OCI-M2 (cell line): ENCODE results near the gene PTBP1.

Experiments
- DNase-seq: peaks from one replicate; lab custom pipeline; 2025; ENCODE audit not compliant: unreplicated experiment; lab: John Stamatoyannopoulos, UW

The PTBP1 gene

DNA sequence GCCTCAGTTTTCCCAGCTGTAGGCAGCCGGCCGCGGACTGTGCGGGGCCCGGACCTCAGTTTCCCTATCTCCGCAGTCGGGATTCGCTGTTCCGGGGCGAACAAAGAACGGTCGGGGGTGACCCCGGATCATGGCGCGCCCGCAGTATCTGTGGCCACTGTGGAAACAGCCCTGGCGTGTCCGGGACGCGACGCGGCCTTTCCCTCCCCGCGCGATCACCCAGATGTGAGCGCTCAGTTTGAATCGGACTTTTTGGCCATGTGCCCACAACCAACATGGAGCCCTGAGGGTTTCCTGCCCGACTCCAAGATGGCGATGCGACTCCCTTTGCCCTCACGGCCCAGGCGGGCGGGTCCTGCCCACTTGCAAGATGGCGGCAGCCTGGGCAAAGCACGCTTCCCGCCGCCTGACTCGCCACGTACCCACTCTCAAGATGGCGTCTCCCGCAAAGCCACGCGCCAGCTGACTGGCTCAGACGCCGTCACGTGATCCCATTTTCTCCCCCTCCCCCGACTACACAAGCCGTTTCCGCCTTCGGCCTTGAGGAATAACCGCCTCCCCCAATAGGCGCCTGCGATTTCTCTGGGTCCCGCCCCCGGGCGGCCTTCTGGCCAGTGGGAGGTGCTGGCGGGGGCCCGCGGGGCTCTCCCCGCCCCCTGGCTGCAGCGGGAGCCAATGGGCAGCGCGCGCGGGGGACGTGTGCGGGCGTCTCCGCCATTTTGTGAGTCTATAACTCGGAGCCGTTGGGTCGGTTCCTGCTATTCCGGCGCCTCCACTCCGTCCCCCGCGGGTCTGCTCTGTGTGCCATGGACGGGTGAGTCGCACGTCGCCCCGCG lies at the start of gene PTBP1:
PTBP1 (plus strand) TSS at position 761 of the 836 bp plus-strand sequence; CDS start at position 807, 46 bp downstream.
- DNase-seq = peak; percentile 84

DNA sequence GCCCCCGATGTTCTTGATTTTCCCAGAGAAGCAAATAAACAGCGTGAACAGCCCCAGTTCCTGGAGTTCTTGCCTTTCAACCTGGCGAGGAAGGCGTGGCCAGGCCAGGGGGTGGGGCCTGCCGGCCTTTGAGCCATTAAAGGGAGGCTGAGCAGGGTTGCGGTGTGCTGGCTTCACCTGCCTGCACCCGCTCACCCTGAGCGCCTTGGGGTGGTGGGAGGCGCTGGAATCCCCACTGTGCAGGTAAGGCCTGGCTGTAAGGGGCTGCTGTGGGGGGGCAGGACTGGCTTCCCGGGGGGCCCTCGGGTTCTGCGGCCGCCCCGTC lies 49.0 kb upstream of the PTBP1 start:
- no peak for DNase-seq

DNA sequence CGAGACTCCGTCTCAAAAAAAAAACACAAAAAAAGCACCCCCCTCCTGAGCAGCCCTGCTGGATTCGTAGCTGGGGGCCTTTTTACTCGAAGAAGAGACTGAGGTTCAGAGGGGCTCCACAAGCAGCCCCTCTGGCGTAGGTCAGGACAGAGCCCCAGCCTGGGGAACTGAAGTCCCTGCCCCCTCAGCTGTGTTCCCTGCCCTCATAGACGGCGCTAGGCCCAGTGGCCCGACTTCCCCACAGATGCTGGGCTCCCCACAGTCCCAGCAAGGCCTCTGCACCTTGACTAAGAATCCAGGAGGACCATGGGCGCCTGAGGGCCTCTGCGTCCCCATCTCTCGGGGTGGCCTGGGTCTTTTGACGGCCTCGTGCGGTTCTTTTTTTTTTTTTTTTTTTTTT lies 47.4 kb upstream of the PTBP1 start:
- no peak for DNase-seq

DNA sequence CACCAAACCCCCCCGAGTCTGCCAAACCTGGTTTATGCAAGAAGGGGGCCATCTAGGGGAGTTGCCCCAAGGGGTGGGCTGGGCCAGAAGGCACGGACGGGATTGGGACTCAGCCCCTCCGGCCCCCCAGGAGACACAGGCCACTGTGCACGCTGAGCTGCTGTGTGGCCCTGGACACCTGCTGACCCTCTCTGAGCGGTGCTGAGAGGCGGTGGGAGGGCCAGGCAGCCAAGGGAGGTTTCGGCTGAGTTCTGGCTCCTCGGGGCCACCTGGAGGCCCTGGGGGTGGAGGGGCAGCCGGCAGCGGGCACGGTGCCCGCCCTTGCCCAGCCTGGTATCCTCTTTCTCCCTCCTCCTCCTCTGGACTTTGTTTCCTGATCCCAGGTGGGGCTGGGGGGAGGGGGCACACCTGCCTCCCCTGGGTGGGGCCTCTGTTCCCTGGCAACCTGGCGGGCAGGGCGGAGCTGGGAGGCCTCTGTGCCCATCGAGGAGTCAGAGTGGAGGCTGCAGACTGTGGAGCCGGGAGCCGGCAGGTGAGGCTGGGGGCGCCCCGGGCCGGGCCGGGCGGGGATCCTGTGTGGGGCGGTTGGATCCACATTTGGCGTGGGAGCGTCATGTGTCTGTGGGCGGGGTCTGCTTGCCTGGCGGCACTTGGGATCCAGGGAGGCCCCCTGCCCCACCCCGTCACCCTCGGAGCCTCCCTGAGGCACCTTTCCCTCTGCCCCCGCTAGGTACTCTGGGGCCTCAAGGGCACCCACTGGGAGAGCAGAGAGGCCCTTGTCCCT lies 46.4 kb upstream of the PTBP1 start, which contains the start of gene MISP:
MISP (plus strand) TSS at position 473 of the 784 bp plus-strand sequence. CDS start 5,835 bp downstream, outside the sequence.
- no peak for DNase-seq

DNA sequence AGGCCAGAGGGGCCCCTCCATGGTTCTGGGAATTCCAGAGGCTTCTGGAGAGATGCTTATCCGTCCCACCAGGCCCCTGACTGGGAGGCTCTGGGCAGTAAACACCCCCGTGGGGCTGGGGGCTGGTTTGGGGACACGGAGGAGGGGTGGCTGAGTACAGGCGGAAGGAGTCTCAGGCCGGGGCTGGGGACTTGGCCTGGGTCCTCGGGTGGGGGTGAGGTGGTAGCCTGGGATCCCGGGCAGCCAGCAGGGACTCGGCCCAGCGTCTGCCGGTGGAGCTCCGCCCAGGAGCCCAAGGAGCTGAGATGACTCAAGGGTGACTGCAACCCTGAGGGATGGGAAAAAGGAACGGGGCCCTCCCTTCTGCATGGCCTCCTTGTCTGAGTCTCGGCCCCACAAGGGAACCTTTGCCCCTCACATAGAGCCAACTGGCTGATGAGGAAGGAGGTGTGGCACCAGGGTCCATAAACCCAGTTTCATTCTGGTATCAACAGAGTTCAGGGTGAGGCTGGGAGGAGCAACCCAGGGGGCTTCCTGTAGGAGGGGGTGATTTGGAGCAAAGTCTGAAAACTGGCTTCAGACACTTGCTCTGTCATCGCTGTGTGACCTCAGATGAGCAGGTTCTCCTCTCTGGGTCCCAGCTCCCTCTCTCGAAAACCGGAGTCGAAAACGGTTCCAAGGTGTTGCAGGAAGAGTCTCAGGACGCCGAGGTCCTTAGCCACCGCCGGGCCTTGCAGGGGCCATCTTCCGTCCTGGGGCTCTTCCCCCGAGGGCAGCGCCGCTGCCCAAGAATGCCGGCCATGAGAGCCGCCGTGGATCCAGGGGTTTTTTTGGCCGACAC lies 45.5 kb upstream of the PTBP1 start:
- no peak for DNase-seq

DNA sequence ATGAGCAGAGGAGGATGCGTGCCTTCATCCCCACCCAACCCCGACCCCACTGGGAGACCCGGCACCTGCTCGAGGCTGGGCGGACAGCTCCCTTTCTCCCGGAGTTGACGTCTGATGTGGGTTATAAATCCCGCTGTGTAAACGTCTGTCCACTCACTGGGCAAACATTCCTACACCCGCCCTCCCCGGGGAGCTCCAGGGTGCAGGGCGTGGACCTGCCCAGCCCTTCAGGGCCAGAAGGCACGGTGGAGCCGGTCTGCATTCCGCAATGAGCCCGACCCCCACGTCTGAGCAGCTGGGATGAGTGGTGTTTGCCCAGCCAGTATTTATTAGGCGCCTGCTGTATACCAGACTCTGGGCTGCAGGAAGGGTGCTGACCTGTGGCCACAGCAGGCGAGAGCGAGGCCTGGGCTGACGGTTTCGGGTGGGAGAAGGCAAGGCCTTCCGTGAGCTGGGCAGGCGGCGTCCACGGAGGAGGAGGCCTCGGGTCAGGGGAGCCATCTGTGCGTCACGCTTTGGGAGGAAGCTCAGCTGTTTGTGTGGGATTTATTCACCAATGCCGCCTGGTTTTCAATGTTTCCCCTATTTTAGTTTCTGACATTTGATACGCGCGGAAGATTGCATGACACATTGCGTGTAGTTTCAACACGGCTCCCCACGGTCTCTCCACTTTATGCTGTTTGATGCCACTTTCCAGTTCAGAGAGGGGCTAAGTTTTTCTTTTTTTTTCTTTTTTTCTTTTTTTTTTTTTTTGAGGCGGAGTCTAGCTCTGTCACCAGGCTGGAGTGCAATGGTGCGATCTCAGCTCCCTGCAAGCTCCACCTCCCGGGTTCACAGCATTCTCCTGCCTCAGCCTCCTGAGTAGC lies 44.4 kb upstream of the PTBP1 start:
- no peak for DNase-seq

DNA sequence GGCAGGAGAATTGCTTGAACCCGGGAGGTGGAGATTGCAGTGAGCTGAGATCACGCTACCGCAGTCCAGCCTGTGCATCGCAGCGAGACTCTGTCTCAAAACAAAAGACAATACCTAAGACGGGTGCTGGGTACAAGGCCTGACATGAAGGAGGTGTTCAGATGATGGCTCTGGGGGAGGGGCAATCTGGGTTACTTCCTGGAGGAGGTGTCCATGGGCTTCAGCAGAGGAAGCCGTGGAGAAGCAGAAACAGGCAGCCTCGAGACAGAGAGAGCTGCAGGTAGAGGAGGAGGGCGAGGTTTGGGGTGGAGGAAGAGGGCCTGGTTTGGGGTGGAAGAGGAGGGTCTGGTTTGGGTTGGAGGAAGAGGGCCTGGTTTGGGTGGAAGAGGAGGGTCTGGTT lies 42.7 kb upstream of the PTBP1 start:
- no peak for DNase-seq

DNA sequence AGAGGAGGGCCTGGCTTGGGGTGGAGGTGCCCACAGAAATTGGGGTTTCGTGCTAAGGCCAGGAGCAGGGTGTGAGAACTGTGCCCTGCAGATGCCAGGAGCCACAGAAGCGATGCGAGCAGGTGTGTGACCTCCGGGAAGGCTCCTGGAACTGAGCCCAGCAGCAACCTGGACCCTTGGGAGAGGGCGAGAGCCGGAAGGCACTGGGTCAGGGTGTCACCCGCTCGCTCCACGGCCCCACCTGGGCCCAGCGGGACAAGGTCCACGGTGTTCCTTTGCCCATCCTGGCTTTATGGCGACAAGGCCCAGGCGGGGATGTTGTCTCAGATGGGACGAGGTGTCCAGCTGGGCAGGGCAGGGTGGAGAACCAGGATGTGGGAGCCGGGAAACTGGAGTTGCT lies 42.2 kb upstream of the PTBP1 start:
- no peak for DNase-seq

DNA sequence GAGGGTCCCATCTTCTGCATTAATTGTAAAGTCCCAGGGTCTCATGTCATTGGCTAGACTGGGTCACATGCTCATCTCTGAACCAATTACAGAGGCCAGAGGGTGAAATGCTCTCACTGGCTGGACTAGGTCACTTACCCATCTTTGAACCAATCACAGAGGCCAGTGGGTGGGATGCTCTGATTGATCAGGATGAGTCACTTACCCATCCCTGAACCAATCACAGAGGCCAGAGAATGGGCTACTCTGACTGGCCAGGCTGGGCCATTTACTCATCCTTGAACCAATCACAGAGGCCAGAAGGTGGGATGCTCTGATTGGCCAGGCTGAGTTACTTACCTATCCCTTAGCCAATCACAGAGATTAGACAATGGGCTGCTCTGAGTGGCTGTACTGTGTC lies 41.0 kb upstream of the PTBP1 start:
- no peak for DNase-seq

DNA sequence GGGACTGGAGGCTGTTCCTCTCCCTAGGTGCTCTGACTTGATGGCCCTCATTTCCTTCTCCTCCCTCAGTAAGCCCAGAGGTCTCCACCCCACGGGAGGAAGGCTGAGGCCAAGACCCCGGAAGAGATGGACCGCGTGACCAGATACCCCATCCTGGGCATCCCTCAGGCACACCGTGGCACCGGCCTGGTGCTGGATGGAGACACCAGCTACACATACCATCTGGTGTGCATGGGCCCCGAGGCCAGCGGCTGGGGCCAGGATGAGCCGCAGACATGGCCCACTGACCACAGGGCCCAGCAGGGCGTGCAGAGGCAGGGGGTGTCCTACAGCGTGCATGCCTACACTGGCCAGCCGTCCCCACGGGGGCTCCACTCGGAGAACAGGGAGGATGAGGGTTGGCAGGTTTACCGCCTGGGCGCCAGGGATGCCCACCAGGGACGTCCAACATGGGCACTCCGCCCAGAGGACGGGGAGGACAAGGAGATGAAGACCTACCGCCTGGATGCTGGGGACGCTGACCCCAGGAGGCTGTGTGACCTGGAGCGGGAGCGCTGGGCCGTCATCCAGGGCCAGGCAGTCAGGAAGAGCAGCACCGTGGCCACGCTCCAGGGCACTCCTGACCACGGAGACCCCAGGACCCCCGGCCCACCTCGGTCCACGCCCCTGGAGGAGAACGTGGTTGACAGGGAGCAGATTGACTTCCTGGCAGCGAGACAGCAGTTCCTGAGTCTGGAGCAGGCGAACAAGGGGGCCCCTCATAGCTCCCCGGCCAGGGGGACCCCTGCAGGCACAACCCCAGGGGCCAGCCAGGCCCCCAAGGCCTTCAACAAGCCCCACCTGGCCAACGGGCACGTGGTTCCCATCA lies 40.2 kb upstream of the PTBP1 start:
- no peak for DNase-seq

DNA sequence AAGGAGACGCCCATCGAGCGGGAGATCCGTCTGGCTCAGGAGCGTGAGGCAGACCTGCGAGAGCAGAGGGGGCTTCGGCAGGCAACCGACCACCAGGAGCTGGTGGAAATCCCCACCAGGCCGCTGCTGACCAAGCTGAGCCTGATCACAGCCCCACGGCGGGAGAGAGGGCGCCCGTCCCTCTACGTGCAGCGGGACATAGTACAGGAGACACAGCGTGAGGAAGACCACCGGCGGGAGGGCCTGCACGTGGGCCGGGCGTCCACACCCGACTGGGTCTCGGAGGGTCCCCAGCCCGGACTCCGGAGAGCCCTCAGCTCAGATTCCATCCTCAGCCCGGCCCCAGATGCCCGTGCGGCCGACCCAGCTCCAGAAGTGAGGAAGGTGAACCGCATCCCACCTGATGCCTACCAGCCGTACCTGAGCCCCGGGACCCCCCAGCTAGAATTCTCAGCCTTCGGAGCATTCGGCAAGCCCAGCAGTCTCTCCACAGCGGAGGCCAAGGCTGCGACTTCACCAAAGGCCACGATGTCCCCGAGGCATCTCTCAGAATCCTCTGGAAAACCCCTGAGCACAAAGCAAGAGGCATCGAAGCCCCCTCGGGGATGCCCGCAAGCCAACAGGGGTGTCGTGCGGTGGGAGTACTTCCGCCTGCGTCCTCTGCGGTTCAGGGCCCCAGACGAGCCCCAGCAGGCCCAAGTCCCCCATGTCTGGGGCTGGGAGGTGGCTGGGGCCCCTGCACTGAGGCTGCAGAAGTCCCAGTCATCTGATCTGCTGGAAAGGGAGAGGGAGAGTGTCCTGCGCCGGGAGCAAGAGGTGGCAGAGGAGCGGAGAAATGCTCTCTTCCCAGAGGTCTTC lies 39.2 kb upstream of the PTBP1 start:
- DNase-seq = no peak

DNA sequence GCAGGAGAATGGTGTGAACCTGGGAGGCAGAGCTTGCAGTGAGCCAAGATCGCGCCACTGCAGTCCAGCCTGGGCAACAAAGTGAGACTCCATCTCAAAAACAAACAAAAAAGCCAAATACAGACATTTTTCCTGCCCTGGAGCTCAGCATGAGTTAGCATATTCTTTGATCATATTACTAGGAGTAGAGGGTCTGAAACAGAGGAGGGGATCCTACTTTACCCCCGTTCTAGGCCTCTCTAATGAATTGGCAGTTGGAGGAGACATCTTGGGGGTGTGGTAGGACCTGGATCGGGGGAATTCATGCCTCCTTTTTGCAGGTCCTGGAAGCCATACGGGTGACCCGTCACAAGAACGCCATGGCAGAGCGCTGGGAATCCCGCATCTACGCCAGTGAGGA lies 34.1 kb upstream of the PTBP1 start:
- DNase-seq = no peak

DNA sequence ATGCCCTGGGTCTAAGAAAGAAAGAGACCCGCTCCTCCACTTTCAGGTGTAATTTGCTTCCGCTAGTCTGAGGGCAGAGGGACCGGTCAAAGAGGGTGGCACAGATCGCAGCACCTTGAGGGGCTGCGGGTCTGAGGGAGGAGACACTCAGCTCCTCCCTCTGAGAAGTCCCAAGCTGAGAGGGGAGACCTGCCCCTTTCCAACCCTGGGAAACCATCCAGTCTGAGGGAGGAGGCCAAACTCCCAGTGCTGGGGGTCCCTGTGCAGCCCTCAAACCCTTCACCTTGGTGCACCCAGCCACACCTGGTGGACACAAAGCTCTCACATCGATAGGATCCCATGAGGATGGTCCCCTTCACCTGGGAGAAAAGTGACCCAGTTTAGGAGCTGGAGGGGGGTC lies 33.4 kb upstream of the PTBP1 start:
- no peak for DNase-seq

DNA sequence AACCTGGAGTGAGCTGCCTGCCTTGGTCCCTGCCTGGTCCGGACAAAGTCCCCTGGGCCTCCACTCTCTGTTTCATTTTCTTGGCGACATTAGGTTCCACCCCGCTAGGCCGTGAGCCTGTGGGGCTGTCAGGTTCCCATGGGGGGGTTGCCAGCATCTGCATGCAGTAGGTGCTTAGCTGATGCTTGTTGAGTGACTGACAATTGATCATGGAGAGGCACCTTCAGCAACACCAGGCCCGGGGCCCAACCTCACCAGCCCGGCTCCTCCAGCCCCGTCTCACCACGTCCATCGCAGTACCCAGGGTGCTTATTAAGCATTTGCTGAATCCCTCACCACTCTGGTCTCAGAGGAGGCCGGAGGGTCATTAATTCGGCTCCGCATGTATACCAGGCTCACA lies 33.0 kb upstream of the PTBP1 start:
- DNase-seq = no peak

DNA sequence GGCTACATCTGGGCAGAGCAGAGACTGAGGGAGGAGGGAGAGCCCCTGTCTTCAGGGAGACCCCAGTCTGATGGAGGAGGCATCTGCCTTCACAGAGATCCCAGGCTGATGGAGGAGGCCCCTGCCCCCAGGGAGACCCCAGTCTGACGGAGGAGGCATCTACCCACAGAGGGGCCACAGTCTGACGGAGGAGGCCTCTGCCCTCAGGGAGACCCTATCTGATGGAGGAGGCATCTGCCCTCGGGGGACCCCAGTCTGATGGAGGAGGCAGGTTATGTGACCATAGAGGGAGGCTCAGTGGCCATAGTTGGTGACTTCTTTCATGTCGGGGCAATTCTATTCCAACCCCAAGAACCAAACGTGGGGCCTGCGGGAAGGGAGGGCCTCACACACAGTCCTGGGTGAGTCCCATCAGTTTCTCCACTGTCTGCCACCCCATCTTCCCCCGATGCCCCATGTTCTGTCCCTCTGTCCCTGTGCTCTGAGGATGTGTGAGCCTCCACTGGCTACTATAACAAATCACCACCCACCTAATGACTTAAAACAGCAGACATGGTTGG lies 32.0 kb upstream of the PTBP1 start:
- DNase-seq = no peak

DNA sequence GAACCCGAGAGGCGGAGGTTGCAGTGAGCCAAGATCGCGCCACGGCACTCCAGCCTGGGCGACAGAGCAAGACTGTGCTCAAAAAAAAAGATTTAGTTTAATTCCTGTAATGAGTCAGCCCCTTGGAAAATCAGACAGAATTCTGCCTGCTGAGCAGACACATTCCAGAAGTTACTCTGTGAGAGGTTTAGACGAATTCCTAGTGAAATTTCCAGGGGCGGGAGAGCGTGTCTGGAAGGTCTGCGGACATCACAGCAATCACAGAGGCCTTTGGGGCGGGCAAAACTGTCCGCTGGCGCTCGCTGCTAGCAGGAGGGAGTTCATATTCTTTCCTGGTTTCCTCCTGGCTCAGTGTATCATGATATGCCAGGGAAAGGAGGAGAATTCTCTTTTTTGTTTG lies 28.8 kb upstream of the PTBP1 start:
- no peak for DNase-seq

DNA sequence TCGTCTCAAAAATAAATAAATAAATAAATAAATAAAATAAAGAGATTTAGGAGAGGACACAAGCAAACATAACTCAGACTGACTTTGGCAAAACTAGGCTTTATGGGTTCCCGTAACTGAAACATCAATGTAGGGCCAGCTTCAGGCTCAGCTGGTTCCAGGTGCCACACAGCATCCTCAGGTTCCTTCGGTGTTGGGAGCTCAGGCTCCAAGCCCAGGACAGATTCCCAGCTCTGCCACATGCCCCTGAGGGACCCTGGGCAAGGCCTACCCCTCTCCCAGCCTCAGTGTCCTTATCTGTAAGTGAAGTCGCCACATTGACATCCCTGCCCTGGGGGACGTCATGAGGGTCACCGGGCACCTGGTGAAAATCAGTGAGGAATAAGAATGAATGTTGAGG lies 27.6 kb upstream of the PTBP1 start:
- DNase-seq = no peak

DNA sequence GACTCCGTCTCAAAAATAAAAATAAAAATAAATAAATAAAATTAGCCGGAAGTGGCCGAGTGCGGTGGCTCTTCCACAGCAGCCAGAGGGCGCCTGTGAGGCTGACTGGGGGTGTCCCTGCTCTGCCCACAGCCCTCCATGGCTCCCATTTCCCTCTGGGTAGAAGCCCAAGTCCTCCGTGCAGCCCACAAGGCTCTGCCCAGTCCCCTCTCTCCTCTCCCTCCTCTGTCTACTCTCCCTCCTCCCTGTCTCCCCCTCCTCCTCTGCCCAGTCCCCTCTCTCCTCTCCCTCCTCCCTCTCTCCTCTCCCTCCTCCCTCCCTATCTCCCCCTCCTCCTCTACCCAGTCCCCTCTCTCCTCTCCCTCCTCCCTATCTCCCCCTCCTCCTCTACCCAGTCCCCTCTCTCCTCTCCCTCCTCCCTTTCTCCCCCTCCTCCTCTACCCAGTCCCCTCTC lies 25.9 kb upstream of the PTBP1 start:
- DNase-seq = no peak
